Keratinocyte (primary cell): ENCODE measurements around the gene TUBA4B. TPM values are rescaled to one million over a fixed set of nuclear protein-coding genes. Genes with fewer than 3 reads are reported as not detected.

Experiments
- DNase-seq: peaks from one replicate; pipeline ENCODE4 v3.0.0-alpha.2; 2011; ENCODE audit warnings: low read depth, missing footprints, low spot score
- FAIRE-seq: peaks from 2 replicates; lab custom pipeline; 2011; peaks lifted over from hg19 to GRCh38; lab: Jason Lieb, UNC
- H2AFZ ChIP-seq: 2 replicates; pipeline ENCODE4 v1.6.0; 2012; ENCODE audit warnings: low read length, control low read depth, inconsistent platforms; ENCODE audit not compliant: control insufficient read depth
- H3K27ac ChIP-seq: 2 replicates; pipeline ENCODE4 v1.5.1; 2011; ENCODE audit warnings: low read length; ENCODE audit not compliant: control insufficient read depth, insufficient read depth
- H3K27me3 ChIP-seq: 3 replicates; pipeline ENCODE4 v1.6.0; 2011; ENCODE audit warnings: low read length; ENCODE audit not compliant: control insufficient read depth, insufficient read depth; ENCODE audit errors: extremely low read depth
- H3K36me3 ChIP-seq, 2 experiments: 2 replicates in 1 of 2; 3 replicates in 1 of 2; pipeline ENCODE4 v1.5.1; 2011; ENCODE audit warnings: low read length in 2 of 2, mild to moderate bottlenecking in 1 of 2; ENCODE audit not compliant: control insufficient read depth in 2 of 2, insufficient read depth in 2 of 2; ENCODE audit errors: extremely low read depth in 1 of 2
- H3K4me1 ChIP-seq: 3 replicates; pipeline ENCODE4 v1.5.1; 2011; ENCODE audit warnings: low read length; ENCODE audit not compliant: control insufficient read depth, insufficient read depth; ENCODE audit errors: extremely low read depth
- H3K4me2 ChIP-seq: 3 replicates; pipeline ENCODE4 v1.6.0; 2011; ENCODE audit warnings: low read depth, low read length; ENCODE audit not compliant: control insufficient read depth, insufficient read depth; ENCODE audit errors: extremely low read depth
- H3K4me3 ChIP-seq, 3 experiments: fragments of 200-600 bp in 1 of 3; sonication (generic) in 1 of 3; 2 replicates in 2 of 3; 3 replicates in 1 of 3; pipeline ENCODE4 v1.5.1; 2011 to 2016; ENCODE audit warnings: low read length in 3 of 3, mild to moderate bottlenecking in 3 of 3, control low read depth in 2 of 3, inconsistent platforms in 1 of 3, low read depth in 1 of 3, mixed read lengths in 1 of 3, mixed run types in 1 of 3, moderate library complexity in 1 of 3; ENCODE audit not compliant: control insufficient read depth in 2 of 3, insufficient read depth in 2 of 3; ENCODE audit errors: extremely low read depth in 1 of 3
- H3K79me2 ChIP-seq: 2 replicates; pipeline ENCODE4 v1.6.0; 2012; ENCODE audit warnings: low read length; ENCODE audit not compliant: control insufficient read depth, insufficient read depth
- H3K9ac ChIP-seq: 3 replicates; pipeline ENCODE4 v1.6.0; 2011; ENCODE audit warnings: low read length; ENCODE audit not compliant: control insufficient read depth, insufficient read depth; ENCODE audit errors: extremely low read depth
- H3K9me1 ChIP-seq: 3 replicates; pipeline ENCODE4 v1.6.0; 2011; ENCODE audit warnings: low read length; ENCODE audit not compliant: control insufficient read depth, insufficient read depth; ENCODE audit errors: extremely low read depth
- H3K9me3 ChIP-seq: 2 replicates; pipeline ENCODE4 v1.5.1; 2012; ENCODE audit warnings: low read depth, low read length; ENCODE audit not compliant: control insufficient read depth
- H4K20me1 ChIP-seq: 3 replicates; pipeline ENCODE4 v1.6.0; 2011; ENCODE audit warnings: low read length; ENCODE audit not compliant: control insufficient read depth, insufficient read depth; ENCODE audit errors: extremely low read depth
- EZH2 ChIP-seq: IDR thresholded peaks from one replicate; pipeline ENCODE4 v1.6.1; 2012; ENCODE audit warnings: inconsistent platforms, mild to moderate bottlenecking, low read length, moderate library complexity
- dilution Hi-C: fragments of 300-500 bp; cut with MboI; formaldehyde crosslinking; loops from one replicate; pipeline ENCODE4 v1.7.0; 2020; ENCODE audit warnings: low sequenced_read_pairs; ENCODE audit not compliant: extremely low pct_ligation_motif_present
- polyA plus RNA-seq, 5 experiments: library from polyadenylated mRNA; depleted of rRNA in 3 of 5; stranded (reverse) in 3 of 5; stranded (forward) in 1 of 5; unstranded in 1 of 5; fragments of >200 nt; gene quantifications; 1 replicate in 1 of 5; 2 replicates in 3 of 5; 3 replicates in 1 of 5; pipeline versions ENCODE4 v1.2.1 to v1.2.3, GENCODE V29; 2011 to 2012; ENCODE audit warnings: missing spikeins in 2 of 5, low read depth in 1 of 5, low replicate concordance in 1 of 5
- TF ChIP-seq, protein P1 (sequence below), 3 experiments: IDR thresholded peaks in 1 of 3; conservative IDR thresholded peaks in 1 of 3; optimal IDR thresholded peaks in 1 of 3; 2 replicates in 2 of 3; 3 replicates in 1 of 3; pipeline versions ENCODE3 to v1.5.1; 2011; ENCODE audit warnings: low read length in 3 of 3, mild to moderate bottlenecking in 3 of 3, moderate library complexity in 2 of 3, control low read depth in 1 of 3, inconsistent platforms in 1 of 3; ENCODE audit not compliant: insufficient read depth in 2 of 3; ENCODE audit errors: extremely low read depth in 1 of 3

Gene TUBA4B
- polyA plus RNA-seq, 1 donor (not counting 4 experiments of a cell fraction or from before 2014, with no cell fraction given): not detected

DNA sequence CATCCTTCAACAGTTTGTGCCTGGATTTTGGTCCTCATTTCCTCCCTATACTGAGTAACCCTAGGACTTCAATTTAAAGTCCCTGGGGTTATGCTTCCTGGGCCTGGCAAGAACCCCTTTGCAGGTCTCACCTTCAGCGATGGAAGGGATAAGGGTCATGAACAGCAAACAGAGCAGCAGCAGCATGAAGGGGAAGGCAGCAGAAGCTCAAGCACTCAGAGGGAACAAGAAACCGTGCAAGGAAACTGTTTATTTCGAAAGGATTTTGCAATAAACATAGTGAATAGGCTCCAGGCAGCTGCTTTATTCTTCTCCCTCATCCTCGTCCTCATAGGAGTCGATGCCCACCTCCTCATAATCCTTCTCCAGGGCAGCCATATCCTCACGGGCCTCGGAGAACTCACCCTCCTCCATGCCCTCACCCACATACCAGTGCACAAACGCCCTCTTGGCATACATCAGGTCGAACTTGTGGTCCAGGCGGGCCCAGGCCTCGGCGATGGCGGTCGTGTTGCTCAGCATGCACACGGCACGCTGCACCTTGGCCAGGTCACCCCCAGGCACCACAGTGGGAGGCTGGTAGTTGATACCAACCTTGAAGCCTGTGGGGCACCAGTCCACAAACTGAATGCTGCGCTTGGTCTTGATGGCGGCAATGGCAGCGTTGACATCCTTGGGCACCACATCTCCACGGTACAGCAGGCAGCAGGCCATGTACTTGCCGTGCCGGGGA, 2.8 kb upstream of the TUBA4B start:
- Histone ChIP-seq H3K4me3 (peak overlapping the region; percentile 21 to 43 (median 40)), H2AFZ (no peak overlapping the region), H3K27me3 (peaks cover 4% of the 10 kb centered on the region), H3K79me2 (peaks cover 60% of the 10 kb centered on the region), H3K4me1 (peaks cover 62% of the 10 kb centered on the region), H3K4me2 (peak overlapping the region; percentile 73), H4K20me1 (peaks cover 5% of the 10 kb centered on the region), H3K9me1 (no peaks in the 10 kb centered on the region), H3K9ac (peak overlapping the region; percentile 69), H3K27ac (peak overlapping the region; percentile 88), H3K36me3 (peaks cover 31 to 39% of the 10 kb centered on the region in 2 experiments), H3K9me3 (no peaks in the 10 kb centered on the region)
- TF ChIP-seq EZH2: no peak
- TF ChIP-seq, protein P1, sequence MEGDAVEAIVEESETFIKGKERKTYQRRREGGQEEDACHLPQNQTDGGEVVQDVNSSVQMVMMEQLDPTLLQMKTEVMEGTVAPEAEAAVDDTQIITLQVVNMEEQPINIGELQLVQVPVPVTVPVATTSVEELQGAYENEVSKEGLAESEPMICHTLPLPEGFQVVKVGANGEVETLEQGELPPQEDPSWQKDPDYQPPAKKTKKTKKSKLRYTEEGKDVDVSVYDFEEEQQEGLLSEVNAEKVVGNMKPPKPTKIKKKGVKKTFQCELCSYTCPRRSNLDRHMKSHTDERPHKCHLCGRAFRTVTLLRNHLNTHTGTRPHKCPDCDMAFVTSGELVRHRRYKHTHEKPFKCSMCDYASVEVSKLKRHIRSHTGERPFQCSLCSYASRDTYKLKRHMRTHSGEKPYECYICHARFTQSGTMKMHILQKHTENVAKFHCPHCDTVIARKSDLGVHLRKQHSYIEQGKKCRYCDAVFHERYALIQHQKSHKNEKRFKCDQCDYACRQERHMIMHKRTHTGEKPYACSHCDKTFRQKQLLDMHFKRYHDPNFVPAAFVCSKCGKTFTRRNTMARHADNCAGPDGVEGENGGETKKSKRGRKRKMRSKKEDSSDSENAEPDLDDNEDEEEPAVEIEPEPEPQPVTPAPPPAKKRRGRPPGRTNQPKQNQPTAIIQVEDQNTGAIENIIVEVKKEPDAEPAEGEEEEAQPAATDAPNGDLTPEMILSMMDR (optimal IDR thresholded peaks at IDR 0.05 in 1 of 3, IDR thresholded peaks at IDR 0.05 in 1 of 3, conservative IDR thresholded peaks at IDR 0.05 in 1 of 3; ENCODE audit: extremely low read depth in 1 of 3, insufficient read depth in 2 of 3, low read length in 3 of 3): no peak
- no peak for FAIRE-seq
- dilution Hi-C loops: no loop called here
- no peak for DNase-seq

DNA sequence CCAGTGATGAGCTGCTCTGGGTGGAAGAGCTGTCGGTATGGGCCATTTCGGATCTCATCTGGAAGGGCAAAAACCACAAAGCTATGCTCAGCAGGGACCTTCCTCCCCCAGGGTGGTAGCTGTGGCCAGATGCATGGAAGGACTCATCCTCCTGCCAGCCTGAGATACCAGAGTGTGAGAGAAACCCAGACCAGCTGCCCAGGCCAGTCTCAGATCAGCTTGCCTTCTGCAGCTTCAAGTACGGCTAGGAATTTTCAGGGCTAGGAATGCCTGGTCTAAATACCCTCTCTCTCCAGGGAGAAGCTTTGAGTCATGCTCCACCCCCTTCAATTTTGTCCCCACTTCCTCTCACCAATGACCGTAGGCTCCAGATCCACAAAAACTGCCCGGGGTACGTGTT, 1.4 kb upstream of the TUBA4B start:
- peak overlapping the region; percentile 93 for H3K9ac ChIP-seq
- dilution Hi-C loops: no loop called here

More for the DNA sequence above, 1.4 kb upstream of the TUBA4B start:
- Histone ChIP-seq H2AFZ (no peak overlapping the region), H3K79me2 (peaks cover 47% of the 10 kb centered on the region), H3K27ac (peak overlapping the region; percentile 85), H3K9me3 (no peaks in the 10 kb centered on the region), H3K4me1 (peaks cover 54% of the 10 kb centered on the region), H3K4me3 (peak overlapping the region; percentile 74 to 92 (median 90)), H3K4me2 (peak overlapping the region; percentile 95), H4K20me1 (peaks cover 5% of the 10 kb centered on the region), H3K36me3 (peaks cover 30 to 38% of the 10 kb centered on the region in 2 experiments), H3K9me1 (no peaks in the 10 kb centered on the region), H3K27me3 (peaks cover 4% of the 10 kb centered on the region)
- TF ChIP-seq, protein P1 (optimal IDR thresholded peaks at IDR 0.05 in 1 of 3, IDR thresholded peaks at IDR 0.05 in 1 of 3, conservative IDR thresholded peaks at IDR 0.05 in 1 of 3; ENCODE audit: extremely low read depth in 1 of 3, insufficient read depth in 2 of 3, low read length in 3 of 3): no peak
- TF ChIP-seq EZH2: no peak
- DNase-seq (no peak), FAIRE-seq (no peak)
